H9 (cell line): Measurements from ENCODE around the gene ZNF736. TPM values are rescaled to one million over a fixed set of nuclear protein-coding genes. Genes with fewer than 3 reads are reported as not detected.

ENCODE experiments used
- DNase-seq: peaks from one replicate; pipeline ENCODE4 v3.0.0-alpha.2; 2017
- H2AFZ ChIP-seq: one replicate; pipeline ENCODE4 v1.6.1; 2013; ENCODE audit warnings: mild to moderate bottlenecking, low read length, control low read depth, moderate library complexity
- H2AK5ac ChIP-seq: 2 replicates; pipeline ENCODE4 v1.6.1; 2013; ENCODE audit warnings: low read length, control low read depth, mixed read lengths; ENCODE audit not compliant: insufficient read length
- H2BK120ac ChIP-seq: one replicate; pipeline ENCODE4 v1.6.1; 2013; ENCODE audit warnings: low read depth, mild to moderate bottlenecking, low read length, control low read depth, inconsistent platforms; ENCODE audit not compliant: poor library complexity, severe bottlenecking
- H2BK12ac ChIP-seq: 2 replicates; pipeline ENCODE4 v1.6.1; 2013; ENCODE audit warnings: low read length, control low read depth, mixed read lengths, low read depth; ENCODE audit not compliant: insufficient read length
- H2BK15ac ChIP-seq: 2 replicates; pipeline ENCODE4 v1.6.1; 2013; ENCODE audit warnings: low read depth, low read length, control low read depth
- H2BK20ac ChIP-seq: one replicate; pipeline ENCODE4 v1.6.1; 2013; ENCODE audit warnings: low read depth, mild to moderate bottlenecking, low read length, control low read depth, inconsistent platforms; ENCODE audit not compliant: poor library complexity, severe bottlenecking
- H2BK5ac ChIP-seq: 2 replicates; pipeline ENCODE4 v1.6.1; 2013; ENCODE audit warnings: low read length, control low read depth, mixed read lengths; ENCODE audit not compliant: insufficient read length
- H3K14ac ChIP-seq: 2 replicates; pipeline ENCODE4 v1.6.1; 2013; ENCODE audit warnings: low read length, control low read depth; ENCODE audit not compliant: insufficient read depth
- H3K18ac ChIP-seq: 2 replicates; pipeline ENCODE4 v1.6.1; 2013; ENCODE audit warnings: low read depth, mild to moderate bottlenecking, mixed read lengths, low read length, control low read depth; ENCODE audit not compliant: insufficient read length
- H3K23ac ChIP-seq: 2 replicates; pipeline ENCODE4 v1.6.1; 2013; ENCODE audit warnings: low read length, control low read depth, mixed read lengths, low read depth; ENCODE audit not compliant: insufficient read length
- H3K23me2 ChIP-seq: 2 replicates; pipeline ENCODE4 v1.6.1; 2013; ENCODE audit warnings: low read depth, mild to moderate bottlenecking, mixed read lengths, low read length, control low read depth; ENCODE audit not compliant: insufficient read length, poor library complexity, severe bottlenecking
- H3K27ac ChIP-seq: 2 replicates; pipeline ENCODE4 v1.5.1; 2013; ENCODE audit warnings: low read length, control low read depth, mixed read lengths, low read depth; ENCODE audit not compliant: insufficient read length
- H3K27me3 ChIP-seq: 2 replicates; pipeline ENCODE4 v1.6.1; 2013; ENCODE audit warnings: low read length, control low read depth, inconsistent platforms; ENCODE audit not compliant: insufficient read depth
- H3K4ac ChIP-seq: 2 replicates; pipeline ENCODE4 v1.6.1; 2013; ENCODE audit warnings: low read depth, mild to moderate bottlenecking, control low read depth, inconsistent platforms, low read length, moderate library complexity
- H3K4me1 ChIP-seq: 2 replicates; pipeline ENCODE4 v1.6.1; 2013; ENCODE audit warnings: low read length, control low read depth, inconsistent platforms; ENCODE audit not compliant: insufficient read depth
- H3K4me2 ChIP-seq: 2 replicates; pipeline ENCODE4 v1.6.1; 2013; ENCODE audit warnings: low read length, control low read depth, mixed read lengths; ENCODE audit not compliant: insufficient read length, insufficient read depth
- H3K56ac ChIP-seq: 2 replicates; pipeline ENCODE4 v1.6.1; 2013; ENCODE audit warnings: low read depth, mild to moderate bottlenecking, mixed read lengths, low read length, control low read depth; ENCODE audit not compliant: insufficient read length
- H3K79me1 ChIP-seq: 2 replicates; pipeline ENCODE4 v1.6.1; 2013; ENCODE audit warnings: low read depth, mild to moderate bottlenecking, moderate library complexity, low read length, control low read depth, inconsistent platforms; ENCODE audit not compliant: insufficient read depth, poor library complexity, severe bottlenecking
- H3K79me2 ChIP-seq: 2 replicates; pipeline ENCODE4 v1.6.1; 2013; ENCODE audit warnings: low read length, control low read depth, inconsistent platforms; ENCODE audit not compliant: insufficient read depth
- H3K9ac ChIP-seq: 2 replicates; pipeline ENCODE4 v1.6.1; 2013; ENCODE audit warnings: low read length, control low read depth, mixed read lengths; ENCODE audit not compliant: insufficient read length; ENCODE audit errors: extremely low read depth
- H3K9me3 ChIP-seq: one replicate; pipeline ENCODE4 v1.6.1; 2013; ENCODE audit warnings: low read depth, low read length, inconsistent platforms; ENCODE audit not compliant: control insufficient read depth
- H3T11ph ChIP-seq: one replicate; pipeline ENCODE4 v1.6.1; 2013; ENCODE audit warnings: mild to moderate bottlenecking, low read length, control low read depth, inconsistent platforms
- H4K20me1 ChIP-seq: one replicate; pipeline ENCODE4 v1.6.1; 2013; ENCODE audit not compliant: control insufficient read depth, insufficient read length, insufficient read depth
- H4K5ac ChIP-seq: 2 replicates; pipeline ENCODE4 v1.6.1; 2013; ENCODE audit warnings: low read depth, mild to moderate bottlenecking, mixed read lengths, low read length, control low read depth; ENCODE audit not compliant: insufficient read length
- H4K8ac ChIP-seq: replicated peaks from 2 replicates; pipeline ENCODE4 v1.6.1; 2013; ENCODE audit warnings: low read length, control low read depth, mixed read lengths, low read depth; ENCODE audit not compliant: insufficient read length
- H4K91ac ChIP-seq: 2 replicates; pipeline ENCODE4 v1.6.1; 2013; ENCODE audit warnings: low read depth, mild to moderate bottlenecking, moderate library complexity, mixed read lengths, low read length, control low read depth; ENCODE audit not compliant: insufficient read length
- H3K27ac Mint-ChIP-seq, 3 experiments: 2 replicates in 2 of 3; 3 replicates in 1 of 3; pipeline ENCODE4 v1.8.0; 2020 to 2021; ENCODE audit warnings: mixed read lengths in 3 of 3, mild to moderate bottlenecking in 1 of 3, moderate library complexity in 1 of 3
- H3K27me3 Mint-ChIP-seq: 2 replicates; pipeline ENCODE4 v1.8.0; 2021; ENCODE audit warnings: low read depth, mild to moderate bottlenecking, moderate library complexity, mixed read lengths
- H3K36me3 Mint-ChIP-seq, 3 experiments: 2 replicates in 2 of 3; 3 replicates in 1 of 3; pipeline ENCODE4 v1.8.0; 2020 to 2021; ENCODE audit warnings: low read depth in 3 of 3, mixed read lengths in 3 of 3; ENCODE audit not compliant: insufficient read depth in 1 of 3
- H3K4me1 Mint-ChIP-seq, 2 experiments: 2 replicates each; pipeline ENCODE4 v1.8.0; 2020; ENCODE audit warnings: mixed read lengths in 2 of 2
- H3K4me3 Mint-ChIP-seq, 2 experiments: 2 replicates in 1 of 2; 3 replicates in 1 of 2; pipeline ENCODE4 v1.8.0; 2020 to 2021; ENCODE audit warnings: mild to moderate bottlenecking in 2 of 2, mixed read lengths in 2 of 2, moderate library complexity in 1 of 2
- H3K9me3 Mint-ChIP-seq, 2 experiments: 2 replicates in 1 of 2; 3 replicates in 1 of 2; pipeline ENCODE4 v1.8.0; 2020; ENCODE audit warnings: mild to moderate bottlenecking in 2 of 2, mixed read lengths in 2 of 2, moderate library complexity in 1 of 2
- WGBS: extraction: QIAGEN DNeasy Blood & Tissue Kit; methylation state at CpG from one replicate; pipeline ENCODE4 v1.1.7; 2013; ENCODE audit warnings: missing lambda C conversion rate, low lambda C conversion rate, mixed read lengths; ENCODE audit not compliant: insufficient read length; ENCODE audit errors: extremely low coverage; 5-methylcytosine and 5-hydroxymethylcytosine counted together
- total RNA-seq: library from RNA; stranded (reverse); gene quantifications from 2 replicates; pipeline ENCODE4 v1.2.1, GENCODE V29; 2021
- TF ChIP-seq, protein P1 (sequence below): fragments of 200-600 bp; sonication (generic); conservative IDR thresholded peaks from 3 replicates; pipeline ENCODE4 v1.8.0; 2021; ENCODE audit warnings: antibody characterized with exemption, mild to moderate bottlenecking

ZNF736 gene
- total RNA-seq, 1 experiment from 2014 or later, result not detected

DNA sequence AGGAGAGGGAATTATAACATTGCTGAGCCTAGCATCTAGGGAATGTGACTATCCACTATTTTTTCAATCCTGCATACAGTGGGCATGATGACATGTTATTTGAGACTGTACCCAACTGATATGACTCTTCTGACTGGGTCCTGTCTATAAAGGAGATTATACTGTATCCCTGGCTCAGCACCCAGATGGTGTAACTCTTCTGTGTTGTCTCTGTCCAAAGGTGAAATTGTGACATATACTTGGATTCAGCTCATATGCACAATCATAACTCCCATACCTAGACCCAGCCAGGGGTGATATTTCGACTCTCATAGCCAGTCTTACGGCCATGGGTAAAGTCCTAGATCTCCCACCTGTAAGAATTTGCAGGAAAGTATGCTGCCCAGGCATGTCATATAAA is 59.3 kb downstream of the ZNF736 start:
- H2AFZ ChIP-seq, result no peak overlapping the region
- H3K79me1 ChIP-seq, result no peaks in the 10 kb centered on the region
- H4K5ac ChIP-seq, result no peak overlapping the region
- H2BK20ac ChIP-seq, result no peak overlapping the region
- no peaks in the 10 kb centered on the region for H3K23me2 ChIP-seq
- H3K27ac ChIP-seq, result no peak overlapping the region
- no peak overlapping the region for H2AK5ac ChIP-seq
- no peaks in the 10 kb centered on the region for H4K20me1 ChIP-seq
- H3K9me3 ChIP-seq, result peaks cover 98% of the 10 kb centered on the region
- no CpG with 5 or more reads among the region's 2 CpGs for WGBS
- no peak overlapping the region for H3K56ac ChIP-seq
- H3K9me3 Mint-ChIP-seq, result peaks cover 99 to 100% of the 10 kb centered on the region in 2 experiments
- no peak overlapping the region for H3K4me2 ChIP-seq
- H3K4me1 Mint-ChIP-seq, result no peaks in the 10 kb centered on the region
- H2BK120ac ChIP-seq, result no peak overlapping the region
- H3T11ph ChIP-seq, result no peak overlapping the region
- no peak for DNase-seq
- H3K36me3 Mint-ChIP-seq, result peaks cover 0 to 26% (median 19%) of the 10 kb centered on the region in 3 experiments; a peak in 5 of 7 replicates
- H2BK5ac ChIP-seq, result no peak overlapping the region
- TF ChIP-seq, protein P1, sequence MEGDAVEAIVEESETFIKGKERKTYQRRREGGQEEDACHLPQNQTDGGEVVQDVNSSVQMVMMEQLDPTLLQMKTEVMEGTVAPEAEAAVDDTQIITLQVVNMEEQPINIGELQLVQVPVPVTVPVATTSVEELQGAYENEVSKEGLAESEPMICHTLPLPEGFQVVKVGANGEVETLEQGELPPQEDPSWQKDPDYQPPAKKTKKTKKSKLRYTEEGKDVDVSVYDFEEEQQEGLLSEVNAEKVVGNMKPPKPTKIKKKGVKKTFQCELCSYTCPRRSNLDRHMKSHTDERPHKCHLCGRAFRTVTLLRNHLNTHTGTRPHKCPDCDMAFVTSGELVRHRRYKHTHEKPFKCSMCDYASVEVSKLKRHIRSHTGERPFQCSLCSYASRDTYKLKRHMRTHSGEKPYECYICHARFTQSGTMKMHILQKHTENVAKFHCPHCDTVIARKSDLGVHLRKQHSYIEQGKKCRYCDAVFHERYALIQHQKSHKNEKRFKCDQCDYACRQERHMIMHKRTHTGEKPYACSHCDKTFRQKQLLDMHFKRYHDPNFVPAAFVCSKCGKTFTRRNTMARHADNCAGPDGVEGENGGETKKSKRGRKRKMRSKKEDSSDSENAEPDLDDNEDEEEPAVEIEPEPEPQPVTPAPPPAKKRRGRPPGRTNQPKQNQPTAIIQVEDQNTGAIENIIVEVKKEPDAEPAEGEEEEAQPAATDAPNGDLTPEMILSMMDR, result no peak
- no peak overlapping the region for H4K8ac ChIP-seq
- H2BK12ac ChIP-seq, result no peak overlapping the region
- H4K91ac ChIP-seq, result no peak overlapping the region
- no peaks in the 10 kb centered on the region for H3K27me3 ChIP-seq
- no peaks in the 10 kb centered on the region; the same call in 1 of the 2 replicates for H3K27me3 Mint-ChIP-seq
- no peak overlapping the region for H3K4me3 Mint-ChIP-seq
- no peak overlapping the region for H3K23ac ChIP-seq
- no peak overlapping the region for H3K18ac ChIP-seq
- H3K27ac Mint-ChIP-seq, result no peak overlapping the region
- no peak overlapping the region for H3K14ac ChIP-seq
- H3K79me2 ChIP-seq, result no peaks in the 10 kb centered on the region
- no peak overlapping the region for H2BK15ac ChIP-seq
- H3K4me1 ChIP-seq, result no peaks in the 10 kb centered on the region
- no peak overlapping the region for H3K4ac ChIP-seq
- no peak overlapping the region for H3K9ac ChIP-seq
